Esophagus muscularis mucosa (tissue), 4 donors: ENCODE results near the gene COL2A1. TPM values are rescaled to one million over a fixed set of nuclear protein-coding genes. Genes with fewer than 3 reads are reported as not detected.

Experiments
- DNase-seq: peaks from one replicate; pipeline ENCODE4 v3.0.0-alpha.2; 2017; ENCODE audit errors: extremely low spot score
- H3K27ac ChIP-seq, 4 donors: fragments of 200-600 bp; sonication (generic); replicated peaks in 1 of 4; 1 replicate in 3 of 4; 2 replicates in 1 of 4; pipeline ENCODE4 v1.5.1; 2016 to 2019; ENCODE audit warnings: mild to moderate bottlenecking in 1 of 4
- H3K27me3 ChIP-seq, 4 donors: fragments of 200-600 bp; sonication (generic); one replicate each; pipeline versions ENCODE4 v1.5.1 to v1.6.0; 2016 to 2019
- H3K36me3 ChIP-seq, 4 donors: fragments of 200-600 bp; sonication (generic); one replicate each; pipeline ENCODE4 v1.5.1; 2016 to 2019
- H3K4me1 ChIP-seq, 4 donors: fragments of 200-600 bp; sonication (generic); one replicate each; pipeline ENCODE4 v1.5.1; 2016 to 2019
- H3K4me3 ChIP-seq, 4 donors: fragments of 200-600 bp; sonication (generic); 1 replicate in 2 of 4; 2 replicates in 2 of 4; pipeline ENCODE4 v1.5.1; 2016 to 2019; ENCODE audit warnings: mild to moderate bottlenecking in 4 of 4, moderate library complexity in 1 of 4
- H3K9me3 ChIP-seq, 4 donors: fragments of 200-600 bp; sonication (generic); 1 replicate in 3 of 4; 2 replicates in 1 of 4; pipeline ENCODE4 v1.5.1; 2016 to 2019
- CTCF ChIP-seq, 3 experiments: fragments of 200-600 bp in 2 of 3; fragments of 450-650 bp in 1 of 3; sonication (generic) in 2 of 3; IDR thresholded peaks; one replicate each; pipeline ENCODE4 v1.5.1; 2017 to 2019; ENCODE audit warnings: antibody characterized with exemption in 3 of 3, mild to moderate bottlenecking in 2 of 3, moderate library complexity in 1 of 3
- EP300 ChIP-seq: sonication (generic); formaldehyde crosslinking; IDR thresholded peaks from one replicate; pipeline ENCODE4 v1.6.1; 2017; ENCODE audit warnings: antibody characterized with exemption
- POLR2A ChIP-seq: fragments of 450-650 bp; IDR thresholded peaks from one replicate; pipeline ENCODE4 v1.6.1; 2017; ENCODE audit warnings: antibody characterized with exemption, moderate library complexity, mild to moderate bottlenecking, low read depth
- POLR2AphosphoS5 ChIP-seq, 2 donors: sonication (generic); formaldehyde crosslinking; IDR thresholded peaks; one replicate each; pipeline ENCODE4 v1.6.1; 2017; ENCODE audit warnings: antibody characterized with exemption in 2 of 2
- WGBS: methylation state at CpG from one replicate; pipeline ENCODE4 v1.1.5; 2018; 5-methylcytosine and 5-hydroxymethylcytosine counted together
- intact Hi-C: fragments of 100-400 bp; cut with DNase I; formaldehyde crosslinking; loops from one replicate; pipeline ENCODE4 v1.15.1; 2023
- total RNA-seq, 4 donors: library from RNA; depleted of rRNA; stranded (reverse); fragments of >200 nt; gene quantifications; one replicate each; pipeline versions ENCODE4 v1.1.0 to v1.2.1, GENCODE V29; 2016

The COL2A1 gene
- total RNA-seq, 4 donors from 2014 or later: not detected

- intact Hi-C loops: no loop called here
- no peak overlapping the region for H3K27ac ChIP-seq
- H3K9me3 ChIP-seq: no peaks in the 10 kb centered on the region
Observed at GRCh38 chr12:47978598-47978873, 25.7 kb downstream of the COL2A1 start.

GRCh38 chr12:47977772-47978597 lies 26.3 kb downstream of the COL2A1 start:
- Histone ChIP-seq H3K4me3 (no peak overlapping the region), H3K27me3 (no peaks in the 10 kb centered on the region), H3K9me3 (no peaks in the 10 kb centered on the region), H3K4me1 (no peaks in the 10 kb centered on the region), H3K27ac (no peak overlapping the region), H3K36me3 (no peaks in the 10 kb centered on the region)
- 86% methylated on average over 14 of the region's 18 CpGs for WGBS
- TF ChIP-seq POLR2A (no peak), POLR2AphosphoS5 (IDR thresholded peaks at IDR 0.05) (no peak), EP300 (no peak)
- no peak for DNase-seq
- intact Hi-C loops: no loop called here

More at GRCh38 chr12:47978598-47978873, 25.7 kb downstream of the COL2A1 start:
- 100% methylated on average over 1 of the region's 7 CpGs for WGBS
- DNase-seq: no peak
- Histone ChIP-seq H3K36me3 (no peaks in the 10 kb centered on the region), H3K4me1 (no peaks in the 10 kb centered on the region), H3K4me3 (no peak overlapping the region), H3K27me3 (no peaks in the 10 kb centered on the region)
- TF ChIP-seq POLR2AphosphoS5 (IDR thresholded peaks at IDR 0.05): no peak
- no peak for TF ChIP-seq CTCF (IDR thresholded peaks at IDR 0.05)
- TF ChIP-seq POLR2A: no peak

DNA sequence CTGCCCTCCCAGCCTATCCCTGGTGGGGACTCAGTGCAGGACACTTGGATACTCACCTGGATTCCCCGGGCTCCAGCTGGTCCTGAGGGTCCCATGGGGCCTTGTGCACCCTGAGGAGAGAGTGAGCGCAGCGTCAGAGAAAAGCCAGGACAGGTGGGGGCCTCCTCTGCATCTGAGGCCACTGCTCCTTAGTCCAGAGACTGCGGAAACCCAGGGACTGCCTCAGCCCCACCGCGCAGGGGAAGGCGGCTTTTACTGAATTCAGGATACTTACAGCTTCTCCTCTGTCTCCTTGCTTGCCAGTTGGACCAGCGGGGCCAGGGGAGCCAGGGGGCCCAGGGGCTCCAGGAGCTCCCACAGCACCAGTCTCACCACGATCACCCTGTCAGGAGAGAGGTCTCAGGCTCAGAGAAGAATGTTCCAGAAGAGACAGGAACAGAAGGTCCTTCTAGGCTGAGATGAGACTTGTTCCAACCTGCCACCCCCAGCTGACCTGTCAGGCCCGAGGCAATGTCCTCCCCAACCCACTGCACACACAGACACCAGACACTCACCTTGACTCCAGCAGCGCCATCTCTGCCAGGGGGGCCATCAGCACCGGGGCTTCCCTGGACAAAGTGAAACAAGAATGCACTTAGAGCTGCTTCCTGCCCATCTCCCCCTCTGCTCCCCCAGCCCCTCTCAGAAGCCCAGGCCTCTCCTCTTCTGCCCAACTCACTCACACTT lies 27.1 kb downstream of the COL2A1 start:
- DNase-seq: no peak
- no peaks in the 10 kb centered on the region for H3K36me3 ChIP-seq
- TF ChIP-seq CTCF (IDR thresholded peaks at IDR 0.05) (no peak), EP300 (no peak), POLR2AphosphoS5 (IDR thresholded peaks at IDR 0.05) (no peak), POLR2A (no peak)

GRCh38 chr12:47975816-47976215 lies 28.5 kb downstream of the COL2A1 start:
- no peak for DNase-seq
- H3K4me3 ChIP-seq: no peak overlapping the region
- no peak overlapping the region for H3K27ac ChIP-seq
- H3K9me3 ChIP-seq: no peaks in the 10 kb centered on the region
- peaks cover 0 to 1% (median 0%) of the 10 kb centered on the region in 4 donors for H3K4me1 ChIP-seq
- H3K27me3 ChIP-seq: no peaks in the 10 kb centered on the region
- intact Hi-C loops: no loop called here
- WGBS: 95% methylated on average over 10 of the region's 11 CpGs
- H3K36me3 ChIP-seq: no peaks in the 10 kb centered on the region
- no peak for TF ChIP-seq POLR2A
- TF ChIP-seq CTCF (IDR thresholded peaks at IDR 0.05): no peak
- no peak for TF ChIP-seq POLR2AphosphoS5 (IDR thresholded peaks at IDR 0.05)
- no peak for TF ChIP-seq EP300

More for the DNA sequence above, 27.1 kb downstream of the COL2A1 start:
- no peaks in the 10 kb centered on the region for H3K9me3 ChIP-seq
- no peaks in the 10 kb centered on the region for H3K27me3 ChIP-seq
- H3K4me3 ChIP-seq: no peak overlapping the region
- H3K27ac ChIP-seq: no peak overlapping the region
- H3K4me1 ChIP-seq: no peaks in the 10 kb centered on the region
- intact Hi-C loops: no loop called here
- whole genome bisulfite sequencing: 92% methylated on average over 8 of the region's 12 CpGs

GRCh38 chr12:47975036-47975620 lies 29.1 kb downstream of the COL2A1 start:
- Histone ChIP-seq H3K9me3 (no peaks in the 10 kb centered on the region), H3K27ac (no peak overlapping the region), H3K27me3 (no peaks in the 10 kb centered on the region), H3K4me1 (peaks cover 0 to 4% (median 0%) of the 10 kb centered on the region in 4 donors), H3K36me3 (peaks cover 0 to under 1% (median 0%) of the 10 kb centered on the region in 4 donors), H3K4me3 (no peak overlapping the region)
- 96% methylated on average over 13 of the region's 16 CpGs for WGBS
- DNase-seq: no peak
- intact Hi-C loops: no loop called here
- TF ChIP-seq POLR2A (no peak), POLR2AphosphoS5 (IDR thresholded peaks at IDR 0.05) (no peak), CTCF (IDR thresholded peaks at IDR 0.05) (no peak), EP300 (no peak)
